Lower lobe of right lung (tissue), 2 donors: ENCODE measurements around the gene CDHR2. TPM values are rescaled to one million over a fixed set of nuclear protein-coding genes. Genes with fewer than 3 reads are reported as not detected.

Source experiments
- ATAC-seq, 2 donors: fragments of 200-7000 bp; cut with Tn5 transposase; one replicate each; pipeline ENCODE4 v1.9.1; 2020 to 2022; ENCODE audit warnings: mild to moderate bottlenecking in 2 of 2, moderate library complexity in 2 of 2
- DNase-seq: peaks from one replicate; pipeline ENCODE4 v3.0.0-alpha.2; 2020
- H3K27ac ChIP-seq: fragments of 200-600 bp; one replicate; pipeline ENCODE4 v1.8.0; 2022
- H3K27me3 ChIP-seq: fragments of 200-600 bp; one replicate; pipeline ENCODE4 v1.8.0; 2022; ENCODE audit warnings: low read depth
- H3K36me3 ChIP-seq: fragments of 200-600 bp; one replicate; pipeline ENCODE4 v1.8.0; 2022; ENCODE audit warnings: mild to moderate bottlenecking
- H3K4me1 ChIP-seq: fragments of 200-600 bp; one replicate; pipeline ENCODE4 v1.8.0; 2022
- H3K4me3 ChIP-seq: fragments of 200-600 bp; one replicate; pipeline ENCODE4 v1.8.0; 2022; ENCODE audit warnings: mild to moderate bottlenecking
- H3K9me3 ChIP-seq: fragments of 200-600 bp; one replicate; pipeline ENCODE4 v1.8.0; 2022
- CTCF ChIP-seq: fragments of 200-600 bp; IDR thresholded peaks from one replicate; pipeline ENCODE4 v1.8.0; 2022; ENCODE audit warnings: antibody characterized with exemption, mild to moderate bottlenecking
- intact Hi-C: fragments of 100-400 bp; cut with DNase I; formaldehyde crosslinking; loops from one replicate; pipeline ENCODE4 v1.11.0; 2022
- long read RNA-seq: library from polyadenylated mRNA; unstranded; transcript quantifications from one replicate; pipeline ENCODE4 v2.0.0, GENCODE V29; 2021
- total RNA-seq: library from RNA; stranded (reverse); fragmentation: NEBNext Ultra II Directional; extraction: Animal tissue kit (Norgen Biotek cat#: 25700); gene quantifications from one replicate; pipeline ENCODE4 v1.2.1, GENCODE V29; 2021
- donor health status: DM: no; HTN: yes; CAD: no; lungs with severe emphysema.

The CDHR2 gene
- total RNA-seq = 0.62 TPM
- long read RNA-seq, partial matches to known transcripts = 2 of 5 reads
- long read RNA-seq, other reads (novel, unspliced or antisense) = 3 of 5 reads

GRCh38 chr5:176548967-176549444, at the start of gene CDHR2:
Gene CDHR2 (plus strand): TSS chr5:176549342. CDS start chr5:176565353, 16,011 bp downstream.
- H3K27ac ChIP-seq = no peak within 1 kb of the TSS
- ATAC-seq (no peak), DNase-seq (no peak)
- peaks cover 14% of the 10 kb centered on the region for H3K27me3 ChIP-seq
- H3K36me3 ChIP-seq = no peaks in the 10 kb centered on the region
- no peak within 1 kb of the TSS for H3K4me3 ChIP-seq
- H3K4me1 ChIP-seq = peaks cover 3% of the 10 kb centered on the region
- TF ChIP-seq CTCF = no peak
- H3K9me3 ChIP-seq = no peaks in the 10 kb centered on the region
- intact Hi-C loops = no loop called here

GRCh38 chr5:176500511-176500910, 48.6 kb upstream of the CDHR2 start:
- peaks cover 100% of the 10 kb centered on the region for H3K36me3 ChIP-seq
- intact Hi-C loops = no loop called here

GRCh38 chr5:176501333-176501732, 47.8 kb upstream of the CDHR2 start:
- Histone ChIP-seq H3K36me3 (peaks cover 97% of the 10 kb centered on the region), H3K9me3 (no peaks in the 10 kb centered on the region), H3K4me1 (no peaks in the 10 kb centered on the region), H3K27ac (no peak overlapping the region), H3K4me3 (no peak overlapping the region), H3K27me3 (no peaks in the 10 kb centered on the region)
- intact Hi-C loops = no loop called here
- DNase-seq (no peak), ATAC-seq (no peak)
- TF ChIP-seq CTCF = no peak

More at GRCh38 chr5:176500511-176500910, 48.6 kb upstream of the CDHR2 start:
- no peak for TF ChIP-seq CTCF
- Histone ChIP-seq H3K9me3 (no peaks in the 10 kb centered on the region), H3K27ac (no peak overlapping the region), H3K4me1 (no peaks in the 10 kb centered on the region), H3K4me3 (no peak overlapping the region), H3K27me3 (no peaks in the 10 kb centered on the region)
- DNase-seq (no peak), ATAC-seq (no peak)

- peaks cover 97% of the 10 kb centered on the region for H3K36me3 ChIP-seq
- TF ChIP-seq CTCF = no peak
Observed at GRCh38 chr5:176503496-176503895, 45.6 kb upstream of the CDHR2 start.

GRCh38 chr5:176507911-176508310, 41.2 kb upstream of the CDHR2 start:
- Histone ChIP-seq H3K4me1 (no peaks in the 10 kb centered on the region), H3K27ac (no peak overlapping the region), H3K4me3 (no peak overlapping the region), H3K27me3 (no peaks in the 10 kb centered on the region), H3K9me3 (no peaks in the 10 kb centered on the region), H3K36me3 (peaks cover 73% of the 10 kb centered on the region)
- DNase-seq (no peak), ATAC-seq (no peak)
- intact Hi-C loops = no loop called here
- TF ChIP-seq CTCF = no peak

More at GRCh38 chr5:176503496-176503895, 45.6 kb upstream of the CDHR2 start:
- H3K4me1 ChIP-seq = no peaks in the 10 kb centered on the region
- intact Hi-C loops = no loop called here
- H3K9me3 ChIP-seq = no peaks in the 10 kb centered on the region
- no peak for DNase-seq
- no peak overlapping the region for H3K4me3 ChIP-seq
- ATAC-seq = no peak
- no peaks in the 10 kb centered on the region for H3K27me3 ChIP-seq
- H3K27ac ChIP-seq = no peak overlapping the region

- no peak overlapping the region for H3K4me3 ChIP-seq
- intact Hi-C loops = no loop called here
- no peaks in the 10 kb centered on the region for H3K4me1 ChIP-seq
- no peak for TF ChIP-seq CTCF
- DNase-seq (no peak), ATAC-seq (no peak)
- no peaks in the 10 kb centered on the region for H3K27me3 ChIP-seq
- no peak overlapping the region for H3K27ac ChIP-seq
- no peaks in the 10 kb centered on the region for H3K9me3 ChIP-seq
- H3K36me3 ChIP-seq = peaks cover 66% of the 10 kb centered on the region
Observed at GRCh38 chr5:176508603-176509002, 40.5 kb upstream of the CDHR2 start.
